Measurements from ENCODE around the gene QPRT. TPM values are rescaled to one million over a fixed set of nuclear protein-coding genes. Genes with fewer than 3 reads are reported as not detected.

Gene QPRT
- total and polyA plus RNA-seq, 2 donors (not counting 1 experiment from before 2014, with no cell fraction given): 0.06 to 0.22 TPM

GRCh38 chr16:29667755-29668154 lies 11.2 kb upstream of the QPRT start:
- Histone ChIP-seq H3K9ac (ENCODE audit: low read length) (no peak overlapping the region), H3K27me3 (replicated peaks in 1 of 4; ENCODE audit: control extremely low read depth in 1 of 4, control insufficient read depth in 3 of 4, insufficient read depth in 4 of 4, low read length in 3 of 4) (no peaks in the 10 kb centered on the region), H3K27ac (ENCODE audit: low read length in 2 of 2) (no peak overlapping the region), H3K4me3 (ENCODE audit: control extremely low read depth in 1 of 5, extremely low read depth in 1 of 5, insufficient read depth in 1 of 5, low read depth in 2 of 5, low read length in 4 of 5) (no peak overlapping the region), H4K20me1 (ENCODE audit: control insufficient read depth, insufficient read depth, low read length, poor library complexity, severe bottlenecking) (peaks cover 9% of the 10 kb centered on the region), H3K9me3 (ENCODE audit: control extremely low read depth in 1 of 3, control insufficient read depth in 2 of 3, insufficient read depth in 1 of 3, low read length in 2 of 3) (no peaks in the 10 kb centered on the region), H3K4me1 (ENCODE audit: control insufficient read depth in 2 of 2, insufficient read depth in 2 of 2, low read length in 2 of 2) (peaks cover 53 to 56% of the 10 kb centered on the region in 2 donors), H3K36me3 (replicated peaks in 1 of 2; ENCODE audit: control extremely low read depth in 1 of 2, control insufficient read depth in 1 of 2, extremely low read depth in 1 of 2, insufficient read depth in 2 of 2, low read length in 1 of 2) (no peaks in the 10 kb centered on the region), H3K79me2 (ENCODE audit: control insufficient read depth, insufficient read depth, low read length) (no peaks in the 10 kb centered on the region), H3K4me2 (replicated peaks; ENCODE audit: low read depth, low read length, poor library complexity, severe bottlenecking) (no peak overlapping the region), H2AFZ (ENCODE audit: insufficient read depth, low read depth, low read length, poor library complexity, severe bottlenecking) (no peak overlapping the region)
- POLR2A ChIA-PET: no interaction called here
- Mint-ChIP-seq H3K27me3 (no peaks in the 10 kb centered on the region), H3K4me3 (no peak overlapping the region), H3K9me3 (ENCODE audit: insufficient read depth) (no peaks in the 10 kb centered on the region), H3K27ac (no peak overlapping the region), H3K4me1 (peaks cover 47% of the 10 kb centered on the region)
- TF ChIP-seq EZH2 (IDR thresholded peaks at IDR 0.05; ENCODE audit: borderline replicate concordance, insufficient read depth, low read depth, low read length, poor library complexity, severe bottlenecking): no peak
- TF ChIP-seq, protein P1, sequence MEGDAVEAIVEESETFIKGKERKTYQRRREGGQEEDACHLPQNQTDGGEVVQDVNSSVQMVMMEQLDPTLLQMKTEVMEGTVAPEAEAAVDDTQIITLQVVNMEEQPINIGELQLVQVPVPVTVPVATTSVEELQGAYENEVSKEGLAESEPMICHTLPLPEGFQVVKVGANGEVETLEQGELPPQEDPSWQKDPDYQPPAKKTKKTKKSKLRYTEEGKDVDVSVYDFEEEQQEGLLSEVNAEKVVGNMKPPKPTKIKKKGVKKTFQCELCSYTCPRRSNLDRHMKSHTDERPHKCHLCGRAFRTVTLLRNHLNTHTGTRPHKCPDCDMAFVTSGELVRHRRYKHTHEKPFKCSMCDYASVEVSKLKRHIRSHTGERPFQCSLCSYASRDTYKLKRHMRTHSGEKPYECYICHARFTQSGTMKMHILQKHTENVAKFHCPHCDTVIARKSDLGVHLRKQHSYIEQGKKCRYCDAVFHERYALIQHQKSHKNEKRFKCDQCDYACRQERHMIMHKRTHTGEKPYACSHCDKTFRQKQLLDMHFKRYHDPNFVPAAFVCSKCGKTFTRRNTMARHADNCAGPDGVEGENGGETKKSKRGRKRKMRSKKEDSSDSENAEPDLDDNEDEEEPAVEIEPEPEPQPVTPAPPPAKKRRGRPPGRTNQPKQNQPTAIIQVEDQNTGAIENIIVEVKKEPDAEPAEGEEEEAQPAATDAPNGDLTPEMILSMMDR (IDR thresholded peaks at IDR 0.05): no peak
- intact Hi-C loops (cut with micrococcal nuclease): loop anchor here (2.0 kb wide), 1 partner anchor 15 kb away; no protein-coding TSS in a partner anchor
- ATAC-seq (ENCODE audit: low read depth): no peak
- DNase-seq: no peak
- CTCF ChIA-PET: no interaction called here
- 99% methylated on average over 9 of the region's 12 CpGs for WGBS (ENCODE audit: insufficient coverage)

GRCh38 chr16:29668267-29668666 lies 10.7 kb upstream of the QPRT start:
- H3K27ac ChIP-seq (ENCODE audit: low read length in 2 of 2): no peak overlapping the region
- Mint-ChIP-seq H3K9me3 (ENCODE audit: insufficient read depth) (no peaks in the 10 kb centered on the region), H3K27me3 (no peaks in the 10 kb centered on the region), H3K27ac (no peak overlapping the region), H3K4me3 (no peak overlapping the region), H3K4me1 (peaks cover 43% of the 10 kb centered on the region)
- peaks cover 50 to 51% of the 10 kb centered on the region in 2 donors for H3K4me1 ChIP-seq (ENCODE audit: control insufficient read depth in 2 of 2, insufficient read depth in 2 of 2, low read length in 2 of 2)
- no peaks in the 10 kb centered on the region for H3K79me2 ChIP-seq (ENCODE audit: control insufficient read depth, insufficient read depth, low read length)
- POLR2A ChIA-PET: no interaction called here
- peaks cover 9% of the 10 kb centered on the region for H4K20me1 ChIP-seq (ENCODE audit: control insufficient read depth, insufficient read depth, low read length, poor library complexity, severe bottlenecking)
- H3K27me3 ChIP-seq (replicated peaks in 1 of 4; ENCODE audit: control extremely low read depth in 1 of 4, control insufficient read depth in 3 of 4, insufficient read depth in 4 of 4, low read length in 3 of 4): no peaks in the 10 kb centered on the region
- 83% methylated on average over 2 of the region's 3 CpGs for WGBS (ENCODE audit: insufficient coverage)
- intact Hi-C loops (cut with micrococcal nuclease): no loop called here
- ATAC-seq (ENCODE audit: low read depth) (no peak), DNase-seq (no peak)
- H3K4me3 ChIP-seq (ENCODE audit: control extremely low read depth in 1 of 5, extremely low read depth in 1 of 5, insufficient read depth in 1 of 5, low read depth in 2 of 5, low read length in 4 of 5): no peak overlapping the region
- no peak overlapping the region for H2AFZ ChIP-seq (ENCODE audit: insufficient read depth, low read depth, low read length, poor library complexity, severe bottlenecking)
- CTCF ChIA-PET: no interaction called here
- no peak for TF ChIP-seq EZH2 (IDR thresholded peaks at IDR 0.05; ENCODE audit: borderline replicate concordance, insufficient read depth, low read depth, low read length, poor library complexity, severe bottlenecking)
- TF ChIP-seq, protein P1 (IDR thresholded peaks at IDR 0.05): no peak
- H3K9me3 ChIP-seq (ENCODE audit: control extremely low read depth in 1 of 3, control insufficient read depth in 2 of 3, insufficient read depth in 1 of 3, low read length in 2 of 3): no peaks in the 10 kb centered on the region
- no peaks in the 10 kb centered on the region for H3K36me3 ChIP-seq (replicated peaks in 1 of 2; ENCODE audit: control extremely low read depth in 1 of 2, control insufficient read depth in 1 of 2, extremely low read depth in 1 of 2, insufficient read depth in 2 of 2, low read length in 1 of 2)
- no peak overlapping the region for H3K4me2 ChIP-seq (replicated peaks; ENCODE audit: low read depth, low read length, poor library complexity, severe bottlenecking)
- H3K9ac ChIP-seq (ENCODE audit: low read length): no peak overlapping the region

All from B cell (primary cell).